Upper lobe of right lung (tissue), 1 donor: ENCODE measurements around the gene STK36. TPM values are rescaled to one million over a fixed set of nuclear protein-coding genes. Genes with fewer than 3 reads are reported as not detected.

ENCODE experiments used
- ATAC-seq: fragments of 200-7000 bp; cut with Tn5 transposase; one replicate; pipeline ENCODE4 v1.9.1; 2020; ENCODE audit warnings: mild to moderate bottlenecking, moderate library complexity
- DNase-seq: peaks from one replicate; pipeline ENCODE4 v3.0.0-alpha.2; 2020
- H3K27ac ChIP-seq: fragments of 200-600 bp; one replicate; pipeline ENCODE4 v1.8.0; 2022
- H3K27me3 ChIP-seq: fragments of 200-600 bp; one replicate; pipeline ENCODE4 v1.8.0; 2022; ENCODE audit warnings: mild to moderate bottlenecking
- H3K36me3 ChIP-seq: fragments of 200-600 bp; one replicate; pipeline ENCODE4 v1.8.0; 2022
- H3K4me1 ChIP-seq: fragments of 200-600 bp; one replicate; pipeline ENCODE4 v1.8.0; 2022
- H3K4me3 ChIP-seq: fragments of 200-600 bp; one replicate; pipeline ENCODE4 v1.8.0; 2022; ENCODE audit warnings: mild to moderate bottlenecking
- H3K9me3 ChIP-seq: fragments of 200-600 bp; one replicate; pipeline ENCODE4 v1.8.0; 2022
- CTCF ChIP-seq: fragments of 200-600 bp; IDR thresholded peaks from one replicate; pipeline ENCODE4 v1.8.0; 2022; ENCODE audit warnings: antibody characterized with exemption
- intact Hi-C: fragments of 100-400 bp; cut with DNase I; formaldehyde crosslinking; loops from one replicate; pipeline ENCODE4 v1.11.0; 2022
- long read RNA-seq: library from polyadenylated mRNA; unstranded; transcript quantifications from one replicate; pipeline ENCODE4 v2.0.0, GENCODE V29; 2021
- total RNA-seq: library from RNA; stranded (reverse); fragmentation: NEBNext Ultra II Directional; extraction: Animal tissue kit (Norgen Biotek cat#: 25700); gene quantifications from one replicate; pipeline ENCODE4 v1.2.1, GENCODE V29; 2021
- donor health status: DM: no; HTN: yes; CAD: no; lungs with severe emphysema.

Gene STK36, protein sequence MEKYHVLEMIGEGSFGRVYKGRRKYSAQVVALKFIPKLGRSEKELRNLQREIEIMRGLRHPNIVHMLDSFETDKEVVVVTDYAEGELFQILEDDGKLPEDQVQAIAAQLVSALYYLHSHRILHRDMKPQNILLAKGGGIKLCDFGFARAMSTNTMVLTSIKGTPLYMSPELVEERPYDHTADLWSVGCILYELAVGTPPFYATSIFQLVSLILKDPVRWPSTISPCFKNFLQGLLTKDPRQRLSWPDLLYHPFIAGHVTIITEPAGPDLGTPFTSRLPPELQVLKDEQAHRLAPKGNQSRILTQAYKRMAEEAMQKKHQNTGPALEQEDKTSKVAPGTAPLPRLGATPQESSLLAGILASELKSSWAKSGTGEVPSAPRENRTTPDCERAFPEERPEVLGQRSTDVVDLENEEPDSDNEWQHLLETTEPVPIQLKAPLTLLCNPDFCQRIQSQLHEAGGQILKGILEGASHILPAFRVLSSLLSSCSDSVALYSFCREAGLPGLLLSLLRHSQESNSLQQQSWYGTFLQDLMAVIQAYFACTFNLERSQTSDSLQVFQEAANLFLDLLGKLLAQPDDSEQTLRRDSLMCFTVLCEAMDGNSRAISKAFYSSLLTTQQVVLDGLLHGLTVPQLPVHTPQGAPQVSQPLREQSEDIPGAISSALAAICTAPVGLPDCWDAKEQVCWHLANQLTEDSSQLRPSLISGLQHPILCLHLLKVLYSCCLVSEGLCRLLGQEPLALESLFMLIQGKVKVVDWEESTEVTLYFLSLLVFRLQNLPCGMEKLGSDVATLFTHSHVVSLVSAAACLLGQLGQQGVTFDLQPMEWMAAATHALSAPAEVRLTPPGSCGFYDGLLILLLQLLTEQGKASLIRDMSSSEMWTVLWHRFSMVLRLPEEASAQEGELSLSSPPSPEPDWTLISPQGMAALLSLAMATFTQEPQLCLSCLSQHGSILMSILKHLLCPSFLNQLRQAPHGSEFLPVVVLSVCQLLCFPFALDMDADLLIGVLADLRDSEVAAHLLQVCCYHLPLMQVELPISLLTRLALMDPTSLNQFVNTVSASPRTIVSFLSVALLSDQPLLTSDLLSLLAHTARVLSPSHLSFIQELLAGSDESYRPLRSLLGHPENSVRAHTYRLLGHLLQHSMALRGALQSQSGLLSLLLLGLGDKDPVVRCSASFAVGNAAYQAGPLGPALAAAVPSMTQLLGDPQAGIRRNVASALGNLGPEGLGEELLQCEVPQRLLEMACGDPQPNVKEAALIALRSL (N-terminal part only)
- 35.2 TPM for total RNA-seq
- long read RNA-seq, partial matches to known transcripts: 11 of 20 reads
- long read RNA-seq, other reads (novel, unspliced or antisense): 9 of 20 reads

GRCh38 chr2:218671654-218672566 lies at the start of gene STK36, which contains the start of gene RNF25:
Gene STK36, plus strand, starts transcription at chr2:218672086. Its CDS starts 744 bp downstream, at chr2:218672830.
Gene RNF25, minus strand, starts transcription at chr2:218672002. Its CDS starts 32 bp downstream, at chr2:218671970.
- intact Hi-C loops: no loop called here
- TF ChIP-seq CTCF: no peak
- Histone ChIP-seq H3K4me1 (peaks cover 14% of the 10 kb centered on the region), H3K4me3 (peak within 1 kb of the TSS; percentile 70), H3K27ac (peak within 1 kb of the TSS; percentile 79), H3K9me3 (no peaks in the 10 kb centered on the region), H3K27me3 (no peaks in the 10 kb centered on the region), H3K36me3 (peaks cover 27% of the 10 kb centered on the region)
- DNase-seq: peak; percentile 91
- peak; percentile 98 for ATAC-seq

DNA sequence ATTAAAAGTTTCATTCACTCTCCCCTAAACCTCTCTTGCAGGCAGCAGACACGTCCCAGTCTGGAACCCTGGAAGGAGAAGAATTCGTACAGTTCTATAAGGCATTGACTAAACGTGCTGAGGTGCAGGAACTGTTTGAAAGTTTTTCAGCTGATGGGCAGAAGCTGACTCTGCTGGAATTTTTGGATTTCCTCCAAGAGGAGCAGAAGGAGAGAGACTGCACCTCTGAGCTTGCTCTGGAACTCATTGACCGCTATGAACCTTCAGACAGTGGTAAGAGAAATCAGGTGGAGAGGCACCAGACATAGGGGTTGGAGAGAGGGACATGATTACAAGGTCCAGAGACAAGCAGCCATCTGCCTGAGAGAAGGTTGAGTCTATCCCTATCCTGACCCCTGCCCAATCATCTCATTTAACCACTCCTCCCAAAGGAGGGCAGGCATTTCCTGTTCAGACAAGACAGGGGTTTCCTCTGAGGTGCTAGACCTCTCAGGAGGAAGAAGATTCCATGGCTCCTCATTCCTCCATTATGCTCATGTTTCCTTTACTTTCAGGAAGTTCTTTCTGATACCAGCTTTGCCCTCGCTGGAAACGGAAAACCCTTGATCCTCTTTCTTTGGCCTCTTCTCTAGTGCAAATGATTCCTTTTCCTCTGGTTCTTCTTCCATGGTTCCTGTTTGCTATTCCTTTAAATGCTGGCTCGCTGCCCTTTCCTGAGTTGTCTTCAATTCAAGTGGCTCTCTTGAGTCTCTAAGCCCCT lies 49.1 kb upstream of the STK36 start:
- intact Hi-C loops: no loop called here
- ATAC-seq: no peak

GRCh38 chr2:218623366-218623705 lies 48.5 kb upstream of the STK36 start:
- DNase-seq (no peak), ATAC-seq (no peak)
- H3K36me3 ChIP-seq: no peaks in the 10 kb centered on the region
- intact Hi-C loops: no loop called here
- H3K27me3 ChIP-seq: no peaks in the 10 kb centered on the region
- no peak for TF ChIP-seq CTCF
- no peaks in the 10 kb centered on the region for H3K9me3 ChIP-seq
- H3K4me1 ChIP-seq: no peaks in the 10 kb centered on the region
- H3K27ac ChIP-seq: no peak overlapping the region
- no peak overlapping the region for H3K4me3 ChIP-seq

More for the DNA sequence above, 49.1 kb upstream of the STK36 start:
- Histone ChIP-seq H3K36me3 (no peaks in the 10 kb centered on the region), H3K27ac (no peak overlapping the region), H3K27me3 (no peaks in the 10 kb centered on the region), H3K9me3 (no peaks in the 10 kb centered on the region), H3K4me1 (no peaks in the 10 kb centered on the region), H3K4me3 (no peak overlapping the region)
- no peak for DNase-seq
- no peak for TF ChIP-seq CTCF

DNA sequence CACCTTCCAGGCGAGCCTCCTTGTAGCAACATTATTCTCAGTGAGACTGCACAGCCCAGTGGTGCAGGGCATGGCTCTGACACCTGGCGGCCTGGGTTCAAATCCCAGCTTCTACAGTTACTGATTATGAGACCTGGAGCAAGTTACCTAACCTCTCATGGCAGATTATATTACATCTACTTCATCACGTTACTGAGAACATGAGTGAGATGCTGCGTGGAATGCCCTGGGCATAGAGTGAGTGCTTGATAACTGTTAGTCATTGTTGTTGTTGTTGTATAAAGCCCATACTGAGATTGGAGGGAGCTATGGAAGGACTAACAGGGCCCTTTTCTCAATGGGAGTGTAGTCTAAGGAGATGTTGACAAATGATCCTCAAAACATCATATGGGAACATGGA lies 45.5 kb upstream of the STK36 start:
- DNase-seq (no peak), ATAC-seq (no peak)
- Histone ChIP-seq H3K27ac (no peak overlapping the region), H3K4me1 (no peaks in the 10 kb centered on the region), H3K27me3 (no peaks in the 10 kb centered on the region), H3K36me3 (no peaks in the 10 kb centered on the region), H3K4me3 (no peak overlapping the region), H3K9me3 (no peaks in the 10 kb centered on the region)
- intact Hi-C loops: no loop called here
- TF ChIP-seq CTCF: no peak
